C4-2B (cell line): ENCODE measurements around the gene DCHS2.

ENCODE experiments used
- H3K27ac ChIP-seq: fragments of 450-650 bp; 2 replicates; pipeline ENCODE4 v1.5.1; 2017
- ZFX ChIP-seq: fragments of 450-650 bp; IDR thresholded peaks from 2 replicates; pipeline ENCODE4 v1.6.1; 2017
- TF ChIP-seq, protein P1 (sequence below): fragments of 450-650 bp; conservative IDR thresholded peaks from 2 replicates; pipeline ENCODE4 v1.5.1; 2017; ENCODE audit warnings: mild to moderate bottlenecking

The DCHS2 gene

DNA sequence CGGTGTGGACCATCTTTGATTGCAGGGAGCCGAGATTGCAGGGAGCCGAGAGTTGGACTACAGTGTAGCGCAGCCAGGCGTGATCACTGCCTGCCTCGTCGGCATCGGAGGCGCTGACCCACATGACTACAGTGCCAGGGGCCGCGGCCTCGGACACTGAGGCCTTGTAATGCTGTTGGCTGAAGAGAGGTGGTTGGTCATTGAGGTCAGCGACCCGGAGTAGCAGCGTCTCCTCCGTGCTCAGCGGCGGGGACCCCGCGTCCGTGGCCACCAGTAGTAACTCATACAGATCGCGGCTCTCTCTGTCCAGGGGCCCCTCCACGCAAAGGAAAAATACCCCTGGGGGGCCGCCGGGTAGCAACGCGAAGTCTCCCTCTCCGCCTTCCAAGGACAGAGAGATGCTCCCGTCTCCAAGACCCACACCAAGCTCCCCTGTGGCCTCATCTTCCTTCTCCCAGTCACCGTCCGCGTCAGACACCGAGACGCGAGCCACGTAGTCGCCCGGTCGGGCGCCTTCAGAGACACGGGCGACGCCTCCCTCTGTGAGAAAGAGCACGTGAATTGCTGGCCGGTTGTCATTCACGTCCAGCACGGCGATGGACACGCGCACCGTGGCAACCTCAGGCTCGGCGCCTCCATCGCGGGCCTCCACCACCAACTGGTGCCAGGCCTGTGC, 1.9 kb downstream of the DCHS2 start:
- TF ChIP-seq, protein P1, sequence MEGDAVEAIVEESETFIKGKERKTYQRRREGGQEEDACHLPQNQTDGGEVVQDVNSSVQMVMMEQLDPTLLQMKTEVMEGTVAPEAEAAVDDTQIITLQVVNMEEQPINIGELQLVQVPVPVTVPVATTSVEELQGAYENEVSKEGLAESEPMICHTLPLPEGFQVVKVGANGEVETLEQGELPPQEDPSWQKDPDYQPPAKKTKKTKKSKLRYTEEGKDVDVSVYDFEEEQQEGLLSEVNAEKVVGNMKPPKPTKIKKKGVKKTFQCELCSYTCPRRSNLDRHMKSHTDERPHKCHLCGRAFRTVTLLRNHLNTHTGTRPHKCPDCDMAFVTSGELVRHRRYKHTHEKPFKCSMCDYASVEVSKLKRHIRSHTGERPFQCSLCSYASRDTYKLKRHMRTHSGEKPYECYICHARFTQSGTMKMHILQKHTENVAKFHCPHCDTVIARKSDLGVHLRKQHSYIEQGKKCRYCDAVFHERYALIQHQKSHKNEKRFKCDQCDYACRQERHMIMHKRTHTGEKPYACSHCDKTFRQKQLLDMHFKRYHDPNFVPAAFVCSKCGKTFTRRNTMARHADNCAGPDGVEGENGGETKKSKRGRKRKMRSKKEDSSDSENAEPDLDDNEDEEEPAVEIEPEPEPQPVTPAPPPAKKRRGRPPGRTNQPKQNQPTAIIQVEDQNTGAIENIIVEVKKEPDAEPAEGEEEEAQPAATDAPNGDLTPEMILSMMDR: no peak
- no peak for TF ChIP-seq ZFX
- H3K27ac ChIP-seq: no peak overlapping the region

DNA sequence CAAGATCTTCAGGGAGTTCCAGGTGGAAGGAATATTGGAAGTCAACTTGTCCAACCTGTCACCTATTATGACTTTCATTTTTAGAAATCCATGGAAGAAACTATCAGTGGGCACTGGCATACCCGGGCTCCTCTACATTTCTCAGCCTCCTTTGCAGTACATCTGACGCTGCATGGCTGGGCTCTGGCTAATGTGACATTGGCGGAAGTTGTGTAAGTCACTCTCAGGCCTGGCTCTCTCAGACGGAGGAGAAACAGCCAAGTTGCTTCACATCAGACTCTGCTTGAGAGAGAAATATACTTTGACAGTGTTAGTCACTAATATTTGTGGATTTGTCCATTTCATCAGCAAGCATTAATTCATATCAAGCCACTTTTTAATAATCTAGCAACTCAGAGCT, 4.5 kb downstream of the DCHS2 start:
- no peak overlapping the region for H3K27ac ChIP-seq
- TF ChIP-seq, protein P1: no peak
- no peak for TF ChIP-seq ZFX

DNA sequence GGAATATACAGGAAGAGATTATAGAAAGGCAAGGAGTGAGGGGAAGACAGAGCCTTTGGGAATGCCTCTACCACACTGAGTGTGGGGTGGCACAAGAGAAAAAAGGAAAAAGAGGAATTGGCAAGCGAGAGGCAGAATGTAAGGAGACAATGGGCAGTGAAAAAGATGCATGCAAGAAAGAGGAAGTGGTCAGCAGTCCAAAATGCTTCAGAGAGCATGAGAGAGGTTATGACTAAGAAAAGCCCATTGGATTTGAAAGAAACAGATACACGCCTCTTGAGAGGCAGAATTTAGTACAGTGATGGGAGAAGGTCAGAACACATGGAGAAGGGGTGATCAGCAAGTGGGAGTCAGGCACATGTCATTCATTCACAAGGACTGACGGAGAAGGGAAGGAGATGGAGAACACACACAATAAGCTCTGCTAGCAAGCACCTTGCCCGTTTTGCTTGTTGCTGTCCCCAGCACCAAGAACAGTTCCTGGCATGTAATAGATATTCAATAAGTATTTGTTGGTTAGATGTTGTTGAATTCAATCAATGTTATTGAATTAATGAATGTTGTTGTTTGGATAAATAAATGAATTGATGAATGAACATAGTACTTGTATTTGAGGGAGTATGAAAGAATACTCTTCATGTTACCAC, 6.3 kb downstream of the DCHS2 start:
- no peak for TF ChIP-seq ZFX
- TF ChIP-seq, protein P1: no peak
- H3K27ac ChIP-seq: no peak overlapping the region

DNA sequence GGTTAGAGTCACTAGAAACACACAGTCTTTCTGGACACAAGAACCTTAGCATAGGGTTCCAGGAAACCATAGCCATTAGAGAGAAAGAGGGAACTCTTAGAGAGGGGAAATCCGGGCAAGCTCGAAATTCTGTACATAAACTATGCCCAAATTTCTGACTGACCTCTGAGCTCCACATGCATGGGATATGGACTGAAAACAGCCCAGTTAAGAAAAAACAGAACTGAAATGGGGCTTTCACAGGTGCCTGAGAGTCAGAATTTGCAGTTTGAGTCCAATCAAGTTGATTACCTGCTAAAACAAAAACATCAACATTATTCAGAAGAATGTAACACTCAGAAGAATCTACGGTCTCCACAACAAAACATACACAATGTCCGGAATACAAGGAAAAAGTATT, 13.1 kb downstream of the DCHS2 start:
- H3K27ac ChIP-seq: no peak overlapping the region
- TF ChIP-seq, protein P1: no peak
- TF ChIP-seq ZFX: no peak

DNA sequence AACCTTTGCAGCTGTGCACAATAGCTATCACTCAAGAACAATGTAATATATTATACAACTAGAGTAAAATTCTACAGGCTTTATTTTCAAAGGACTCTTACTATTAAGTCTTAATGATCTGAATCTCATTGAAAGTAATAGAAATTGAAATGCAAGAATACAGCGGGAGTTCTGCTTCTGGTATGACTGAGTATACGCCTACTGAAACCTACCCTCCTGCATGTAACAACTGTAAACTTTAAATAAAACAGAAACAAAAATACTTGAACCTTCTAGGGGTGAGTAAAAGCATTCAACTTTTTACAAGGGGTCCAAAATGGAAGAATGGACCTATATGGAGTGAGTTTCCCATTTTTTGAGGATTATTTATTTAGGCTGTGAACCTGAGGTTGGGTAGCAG, 13.5 kb downstream of the DCHS2 start:
- no peak overlapping the region for H3K27ac ChIP-seq
- TF ChIP-seq, protein P1: no peak
- no peak for TF ChIP-seq ZFX

DNA sequence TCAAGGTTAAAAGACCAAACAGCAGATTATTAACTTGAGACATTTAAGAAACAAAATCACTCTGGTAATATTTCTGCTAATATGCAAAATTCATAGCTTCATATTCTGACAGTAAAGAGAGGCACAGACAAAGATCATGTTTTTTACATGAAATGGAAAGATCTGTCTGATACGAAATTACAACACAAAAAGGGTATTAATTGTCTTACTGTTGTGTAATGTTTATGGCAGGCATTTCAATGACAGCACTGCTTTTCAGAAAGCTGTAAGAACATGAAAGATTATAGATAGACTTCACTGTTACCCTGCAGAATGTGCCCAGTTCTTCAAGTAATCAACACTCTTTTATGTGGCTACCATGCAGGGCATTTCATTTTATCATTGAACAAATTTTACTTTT, 15.4 kb downstream of the DCHS2 start:
- TF ChIP-seq ZFX: no peak
- TF ChIP-seq, protein P1: no peak
- H3K27ac ChIP-seq: no peak overlapping the region

DNA sequence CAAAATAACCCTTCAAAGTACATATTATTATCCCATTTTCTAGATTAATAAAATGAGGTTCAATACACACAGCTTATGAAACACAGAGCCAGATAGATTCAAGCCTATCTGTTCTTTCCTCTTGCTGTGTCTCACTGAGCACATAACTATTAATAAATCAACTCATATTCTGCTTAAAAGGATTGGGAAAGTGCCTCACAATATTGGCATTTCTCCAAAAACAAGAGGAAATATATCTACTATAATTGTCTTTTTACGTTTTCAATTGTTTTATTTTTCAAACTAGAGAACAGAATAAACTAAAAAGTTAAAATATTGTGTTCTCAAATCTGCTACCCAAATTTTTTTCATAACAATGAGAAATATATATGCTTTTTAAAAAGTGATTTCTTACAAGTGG, 15.8 kb downstream of the DCHS2 start:
- TF ChIP-seq, protein P1: no peak
- no peak for TF ChIP-seq ZFX
- H3K27ac ChIP-seq: no peak overlapping the region
